H9 (cell line): ENCODE measurements around the gene LUZP1. TPM values are rescaled to one million over a fixed set of nuclear protein-coding genes. Genes with fewer than 3 reads are reported as not detected.
A peak's percentile ranks its signal among the peaks of the same experiment; 100 is the strongest.
"Not testable (repeated sequence)": the region's sequence is repeated elsewhere in the genome, so short reads cannot be mapped to it uniquely, and the experiment has no call there.

Experiments
- DNase-seq: peaks from one replicate; pipeline ENCODE4 v3.0.0-alpha.2; 2017
- H2AFZ ChIP-seq: one replicate; pipeline ENCODE4 v1.6.1; 2013; ENCODE audit warnings: mild to moderate bottlenecking, low read length, control low read depth, moderate library complexity
- H2AK5ac ChIP-seq: 2 replicates; pipeline ENCODE4 v1.6.1; 2013; ENCODE audit warnings: low read length, control low read depth, mixed read lengths; ENCODE audit not compliant: insufficient read length
- H2BK120ac ChIP-seq: one replicate; pipeline ENCODE4 v1.6.1; 2013; ENCODE audit warnings: low read depth, mild to moderate bottlenecking, low read length, control low read depth, inconsistent platforms; ENCODE audit not compliant: poor library complexity, severe bottlenecking
- H2BK12ac ChIP-seq: 2 replicates; pipeline ENCODE4 v1.6.1; 2013; ENCODE audit warnings: low read length, control low read depth, mixed read lengths, low read depth; ENCODE audit not compliant: insufficient read length
- H2BK15ac ChIP-seq: 2 replicates; pipeline ENCODE4 v1.6.1; 2013; ENCODE audit warnings: low read depth, low read length, control low read depth
- H2BK20ac ChIP-seq: one replicate; pipeline ENCODE4 v1.6.1; 2013; ENCODE audit warnings: low read depth, mild to moderate bottlenecking, low read length, control low read depth, inconsistent platforms; ENCODE audit not compliant: poor library complexity, severe bottlenecking
- H2BK5ac ChIP-seq: 2 replicates; pipeline ENCODE4 v1.6.1; 2013; ENCODE audit warnings: low read length, control low read depth, mixed read lengths; ENCODE audit not compliant: insufficient read length
- H3K14ac ChIP-seq: 2 replicates; pipeline ENCODE4 v1.6.1; 2013; ENCODE audit warnings: low read length, control low read depth; ENCODE audit not compliant: insufficient read depth
- H3K18ac ChIP-seq: 2 replicates; pipeline ENCODE4 v1.6.1; 2013; ENCODE audit warnings: low read depth, mild to moderate bottlenecking, mixed read lengths, low read length, control low read depth; ENCODE audit not compliant: insufficient read length
- H3K23ac ChIP-seq: 2 replicates; pipeline ENCODE4 v1.6.1; 2013; ENCODE audit warnings: low read length, control low read depth, mixed read lengths, low read depth; ENCODE audit not compliant: insufficient read length
- H3K23me2 ChIP-seq: 2 replicates; pipeline ENCODE4 v1.6.1; 2013; ENCODE audit warnings: low read depth, mild to moderate bottlenecking, mixed read lengths, low read length, control low read depth; ENCODE audit not compliant: insufficient read length, poor library complexity, severe bottlenecking
- H3K27ac ChIP-seq: 2 replicates; pipeline ENCODE4 v1.5.1; 2013; ENCODE audit warnings: low read length, control low read depth, mixed read lengths, low read depth; ENCODE audit not compliant: insufficient read length
- H3K27me3 ChIP-seq: 2 replicates; pipeline ENCODE4 v1.6.1; 2013; ENCODE audit warnings: low read length, control low read depth, inconsistent platforms; ENCODE audit not compliant: insufficient read depth
- H3K4ac ChIP-seq: 2 replicates; pipeline ENCODE4 v1.6.1; 2013; ENCODE audit warnings: low read depth, mild to moderate bottlenecking, control low read depth, inconsistent platforms, low read length, moderate library complexity
- H3K4me1 ChIP-seq: 2 replicates; pipeline ENCODE4 v1.6.1; 2013; ENCODE audit warnings: low read length, control low read depth, inconsistent platforms; ENCODE audit not compliant: insufficient read depth
- H3K4me2 ChIP-seq: 2 replicates; pipeline ENCODE4 v1.6.1; 2013; ENCODE audit warnings: low read length, control low read depth, mixed read lengths; ENCODE audit not compliant: insufficient read length, insufficient read depth
- H3K56ac ChIP-seq: 2 replicates; pipeline ENCODE4 v1.6.1; 2013; ENCODE audit warnings: low read depth, mild to moderate bottlenecking, mixed read lengths, low read length, control low read depth; ENCODE audit not compliant: insufficient read length
- H3K79me1 ChIP-seq: 2 replicates; pipeline ENCODE4 v1.6.1; 2013; ENCODE audit warnings: low read depth, mild to moderate bottlenecking, moderate library complexity, low read length, control low read depth, inconsistent platforms; ENCODE audit not compliant: insufficient read depth, poor library complexity, severe bottlenecking
- H3K79me2 ChIP-seq: 2 replicates; pipeline ENCODE4 v1.6.1; 2013; ENCODE audit warnings: low read length, control low read depth, inconsistent platforms; ENCODE audit not compliant: insufficient read depth
- H3K9ac ChIP-seq: 2 replicates; pipeline ENCODE4 v1.6.1; 2013; ENCODE audit warnings: low read length, control low read depth, mixed read lengths; ENCODE audit not compliant: insufficient read length; ENCODE audit errors: extremely low read depth
- H3K9me3 ChIP-seq: one replicate; pipeline ENCODE4 v1.6.1; 2013; ENCODE audit warnings: low read depth, low read length, inconsistent platforms; ENCODE audit not compliant: control insufficient read depth
- H3T11ph ChIP-seq: one replicate; pipeline ENCODE4 v1.6.1; 2013; ENCODE audit warnings: mild to moderate bottlenecking, low read length, control low read depth, inconsistent platforms
- H4K20me1 ChIP-seq: one replicate; pipeline ENCODE4 v1.6.1; 2013; ENCODE audit not compliant: control insufficient read depth, insufficient read length, insufficient read depth
- H4K5ac ChIP-seq: 2 replicates; pipeline ENCODE4 v1.6.1; 2013; ENCODE audit warnings: low read depth, mild to moderate bottlenecking, mixed read lengths, low read length, control low read depth; ENCODE audit not compliant: insufficient read length
- H4K8ac ChIP-seq: replicated peaks from 2 replicates; pipeline ENCODE4 v1.6.1; 2013; ENCODE audit warnings: low read length, control low read depth, mixed read lengths, low read depth; ENCODE audit not compliant: insufficient read length
- H4K91ac ChIP-seq: 2 replicates; pipeline ENCODE4 v1.6.1; 2013; ENCODE audit warnings: low read depth, mild to moderate bottlenecking, moderate library complexity, mixed read lengths, low read length, control low read depth; ENCODE audit not compliant: insufficient read length
- H3K27ac Mint-ChIP-seq, 3 experiments: 2 replicates in 2 of 3; 3 replicates in 1 of 3; pipeline ENCODE4 v1.8.0; 2020 to 2021; ENCODE audit warnings: mixed read lengths in 3 of 3, mild to moderate bottlenecking in 1 of 3, moderate library complexity in 1 of 3
- H3K27me3 Mint-ChIP-seq: 2 replicates; pipeline ENCODE4 v1.8.0; 2021; ENCODE audit warnings: low read depth, mild to moderate bottlenecking, moderate library complexity, mixed read lengths
- H3K36me3 Mint-ChIP-seq, 3 experiments: 2 replicates in 2 of 3; 3 replicates in 1 of 3; pipeline ENCODE4 v1.8.0; 2020 to 2021; ENCODE audit warnings: low read depth in 3 of 3, mixed read lengths in 3 of 3; ENCODE audit not compliant: insufficient read depth in 1 of 3
- H3K4me1 Mint-ChIP-seq, 2 experiments: 2 replicates each; pipeline ENCODE4 v1.8.0; 2020; ENCODE audit warnings: mixed read lengths in 2 of 2
- H3K4me3 Mint-ChIP-seq, 2 experiments: 2 replicates in 1 of 2; 3 replicates in 1 of 2; pipeline ENCODE4 v1.8.0; 2020 to 2021; ENCODE audit warnings: mild to moderate bottlenecking in 2 of 2, mixed read lengths in 2 of 2, moderate library complexity in 1 of 2
- H3K9me3 Mint-ChIP-seq, 2 experiments: 2 replicates in 1 of 2; 3 replicates in 1 of 2; pipeline ENCODE4 v1.8.0; 2020; ENCODE audit warnings: mild to moderate bottlenecking in 2 of 2, mixed read lengths in 2 of 2, moderate library complexity in 1 of 2
- WGBS: extraction: QIAGEN DNeasy Blood & Tissue Kit; methylation state at CpG from one replicate; pipeline ENCODE4 v1.1.7; 2013; ENCODE audit warnings: missing lambda C conversion rate, low lambda C conversion rate, mixed read lengths; ENCODE audit not compliant: insufficient read length; ENCODE audit errors: extremely low coverage; 5-methylcytosine and 5-hydroxymethylcytosine counted together
- total RNA-seq: library from RNA; stranded (reverse); gene quantifications from 2 replicates; pipeline ENCODE4 v1.2.1, GENCODE V29; 2021
- TF ChIP-seq, protein P1 (sequence below): fragments of 200-600 bp; sonication (generic); conservative IDR thresholded peaks from 3 replicates; pipeline ENCODE4 v1.8.0; 2021; ENCODE audit warnings: antibody characterized with exemption, mild to moderate bottlenecking

The LUZP1 gene
- total RNA-seq, 1 experiment from 2014 or later: 48.2 TPM

DNA sequence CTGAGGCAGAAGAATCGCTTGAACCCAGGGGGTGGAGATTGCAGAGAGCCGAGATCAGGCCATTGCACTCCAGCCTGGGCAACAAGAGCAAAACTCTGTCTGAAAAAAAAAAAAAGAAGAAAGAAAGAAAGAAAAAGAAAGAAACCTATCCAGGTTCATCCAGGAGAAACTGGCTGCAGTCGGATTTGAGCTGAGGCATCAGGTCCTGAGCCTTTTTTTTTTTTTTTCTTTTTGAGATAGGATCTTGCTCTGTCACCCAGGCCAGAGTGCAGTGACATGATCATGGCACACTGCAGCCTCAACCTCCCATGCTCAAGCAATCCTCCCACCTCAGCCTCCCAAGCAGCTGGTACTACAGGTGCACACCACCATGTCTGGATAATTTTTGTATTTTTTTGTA is 22.5 kb upstream of the LUZP1 start:
- Histone ChIP-seq H3K9ac (no peak overlapping the region), H3T11ph (no peak overlapping the region), H2BK120ac (no peak overlapping the region), H3K27me3 (no peaks in the 10 kb centered on the region), H4K91ac (no peak overlapping the region), H3K56ac (no peak overlapping the region), H2AFZ (no peak overlapping the region), H2BK12ac (no peak overlapping the region), H3K4me2 (no peak overlapping the region), H3K14ac (no peak overlapping the region), H4K8ac (no peak overlapping the region), H3K79me1 (no peaks in the 10 kb centered on the region), H2BK15ac (no peak overlapping the region), H4K5ac (no peak overlapping the region), H3K79me2 (no peaks in the 10 kb centered on the region), H2BK20ac (no peak overlapping the region), H2BK5ac (no peak overlapping the region), H3K9me3 (no peaks in the 10 kb centered on the region), H2AK5ac (no peak overlapping the region), H3K23me2 (no peaks in the 10 kb centered on the region), H4K20me1 (no peaks in the 10 kb centered on the region), H3K4me1 (no peaks in the 10 kb centered on the region), H3K23ac (no peak overlapping the region), H3K4ac (no peak overlapping the region), H3K18ac (no peak overlapping the region), H3K27ac (no peak overlapping the region)
- no peak overlapping the region for H3K4me3 Mint-ChIP-seq
- H3K9me3 Mint-ChIP-seq: no peaks in the 10 kb centered on the region
- H3K36me3 Mint-ChIP-seq: peaks cover 0 to 13% (median 10%) of the 10 kb centered on the region in 3 experiments; a peak in 4 of 7 replicates
- H3K4me1 Mint-ChIP-seq: peaks cover 0 to 3% of the 10 kb centered on the region in 2 experiments; a peak in 1 of 4 replicates
- no CpG with 5 or more reads among the region's 3 CpGs for WGBS
- DNase-seq: no peak
- H3K27ac Mint-ChIP-seq: no peak overlapping the region
- TF ChIP-seq, protein P1, sequence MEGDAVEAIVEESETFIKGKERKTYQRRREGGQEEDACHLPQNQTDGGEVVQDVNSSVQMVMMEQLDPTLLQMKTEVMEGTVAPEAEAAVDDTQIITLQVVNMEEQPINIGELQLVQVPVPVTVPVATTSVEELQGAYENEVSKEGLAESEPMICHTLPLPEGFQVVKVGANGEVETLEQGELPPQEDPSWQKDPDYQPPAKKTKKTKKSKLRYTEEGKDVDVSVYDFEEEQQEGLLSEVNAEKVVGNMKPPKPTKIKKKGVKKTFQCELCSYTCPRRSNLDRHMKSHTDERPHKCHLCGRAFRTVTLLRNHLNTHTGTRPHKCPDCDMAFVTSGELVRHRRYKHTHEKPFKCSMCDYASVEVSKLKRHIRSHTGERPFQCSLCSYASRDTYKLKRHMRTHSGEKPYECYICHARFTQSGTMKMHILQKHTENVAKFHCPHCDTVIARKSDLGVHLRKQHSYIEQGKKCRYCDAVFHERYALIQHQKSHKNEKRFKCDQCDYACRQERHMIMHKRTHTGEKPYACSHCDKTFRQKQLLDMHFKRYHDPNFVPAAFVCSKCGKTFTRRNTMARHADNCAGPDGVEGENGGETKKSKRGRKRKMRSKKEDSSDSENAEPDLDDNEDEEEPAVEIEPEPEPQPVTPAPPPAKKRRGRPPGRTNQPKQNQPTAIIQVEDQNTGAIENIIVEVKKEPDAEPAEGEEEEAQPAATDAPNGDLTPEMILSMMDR: no peak
- H3K27me3 Mint-ChIP-seq: peaks cover 2% of the 10 kb centered on the region

DNA sequence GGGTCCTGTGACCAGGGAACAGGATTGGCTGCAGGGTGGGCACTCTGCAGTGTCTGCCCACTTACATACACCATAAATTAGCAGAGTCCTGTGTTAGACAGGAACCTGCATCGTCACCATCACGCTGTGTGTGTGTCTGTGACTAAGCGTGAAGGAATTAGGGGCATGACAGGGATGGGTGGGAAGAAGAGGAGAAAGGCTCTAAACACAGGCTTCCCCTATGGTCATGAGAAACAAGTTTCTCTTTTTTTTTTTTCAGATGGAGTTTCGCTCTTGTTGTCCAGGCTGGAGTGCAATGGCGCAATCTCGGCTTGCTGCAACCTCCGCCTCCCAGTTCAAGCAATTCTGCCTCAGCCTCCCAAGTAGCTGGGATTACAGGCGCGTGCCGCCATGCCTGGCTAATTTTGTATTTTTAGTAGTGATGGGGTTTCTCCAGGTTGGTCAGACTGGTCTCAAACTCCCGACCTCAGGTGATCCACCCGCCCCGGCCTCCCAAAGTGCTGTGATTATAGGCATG is 20.3 kb upstream of the LUZP1 start:
- WGBS: no CpG with 5 or more reads among the region's 13 CpGs
- H3K27me3 Mint-ChIP-seq, H3T11ph ChIP-seq, H3K4me1 ChIP-seq, H3K9me3 Mint-ChIP-seq, H2BK15ac ChIP-seq, H2AFZ ChIP-seq, H3K79me1 ChIP-seq, H3K23ac ChIP-seq, H3K56ac ChIP-seq, H3K79me2 ChIP-seq, H3K27me3 ChIP-seq, H4K20me1 ChIP-seq, H2BK12ac ChIP-seq, DNase-seq, H3K18ac ChIP-seq, H3K14ac ChIP-seq, H2BK120ac ChIP-seq, H3K4me1 Mint-ChIP-seq, H3K4me3 Mint-ChIP-seq, H3K4ac ChIP-seq, H2BK5ac ChIP-seq, H3K27ac ChIP-seq, H4K91ac ChIP-seq, H3K9ac ChIP-seq, H3K23me2 ChIP-seq, H2AK5ac ChIP-seq, H3K9me3 ChIP-seq, H4K5ac ChIP-seq, H2BK20ac ChIP-seq, H3K4me2 ChIP-seq, H4K8ac ChIP-seq: not testable (repeated sequence)
- H3K27ac Mint-ChIP-seq: 0 out of 7 replicates have a peak overlapping the region, but pooled peaks of 2 of the 3 experiments have one; percentile 31 to 58
- H3K36me3 Mint-ChIP-seq: peaks cover 0 to 12% (median 10%) of the 10 kb centered on the region in 3 experiments; a peak in 4 of 7 replicates
